ENCODE data around the gene NLK. TPM values are rescaled to one million over a fixed set of nuclear protein-coding genes. Genes with fewer than 3 reads are reported as not detected.
"Not testable (repeated sequence)": the region's sequence is repeated elsewhere in the genome, so short reads cannot be mapped to it uniquely, and the experiment has no call there.

NLK gene
- total and polyA plus RNA-seq, 2 of the 4 experiments (the other 2 are of a cell fraction), result 15.3 to 23.3 TPM

DNA sequence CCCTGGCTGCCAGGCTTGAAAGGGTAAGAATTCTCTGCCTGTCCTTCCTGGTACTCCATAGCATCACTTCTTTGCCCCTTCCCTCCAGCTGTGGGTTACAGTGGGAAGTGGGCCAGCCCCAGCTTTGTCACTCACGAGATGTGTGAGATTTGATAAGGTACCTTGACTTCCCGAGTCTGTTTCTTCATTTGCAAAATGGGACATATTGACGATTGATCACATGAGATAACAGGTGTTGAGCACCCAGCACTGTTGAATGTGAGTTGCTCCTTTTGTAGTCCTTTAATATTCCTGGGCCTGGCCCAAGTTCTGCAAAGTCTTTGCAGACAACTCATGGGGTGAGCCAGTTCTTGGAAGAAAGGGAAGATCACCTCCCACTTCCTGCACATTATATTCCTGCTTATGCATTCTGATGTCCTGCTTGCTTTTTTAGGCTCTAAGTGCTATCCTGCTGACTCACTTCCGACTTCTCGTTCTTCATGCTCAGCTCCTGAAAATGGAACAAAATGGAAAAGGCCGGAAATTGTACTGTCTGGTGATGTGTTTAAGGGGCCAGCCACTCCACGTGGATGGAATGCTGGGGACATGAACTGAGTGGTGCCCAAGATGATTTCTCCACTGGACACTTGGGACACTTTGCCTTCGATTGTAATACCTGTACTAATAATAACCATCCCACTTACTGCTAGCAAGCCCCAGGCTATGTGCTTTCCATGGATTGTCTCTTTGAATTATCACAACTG, 8.3 kb upstream of the NLK start:
- WGBS, 2 experiments (ENCODE audit: extremely low coverage in 2 of 2, insufficient read length in 1 of 2), result no CpG with 5 or more reads among the region's 8 CpGs
- H3K56ac ChIP-seq (ENCODE audit: extremely low read depth, insufficient read depth, low read length), result peak overlapping the region; percentile 60
- peak overlapping the region; percentile 84; the same call in 1 of the 2 replicates for H3K18ac ChIP-seq (ENCODE audit: low read depth, low read length)
- CTCF ChIA-PET, result interaction anchor here (0.6 kb wide), 1 partner anchor 1406 kb away, joined by 5 read pairs; no protein-coding TSS in a partner anchor
- peak overlapping the region; percentile 94 for H2BK5ac ChIP-seq (ENCODE audit: low read depth, low read length, poor library complexity, severe bottlenecking)
- peak overlapping the region; percentile 95; the same call in 1 of the 2 replicates for H3K23ac ChIP-seq (ENCODE audit: low read depth, low read length)
- H3K27ac ChIP-seq (ENCODE audit: insufficient read depth, low read length), result peak overlapping the region; percentile 50
- no peaks in the 10 kb centered on the region for H3K9me3 ChIP-seq (ENCODE audit: control insufficient read depth, insufficient read depth, low read length)
- peak overlapping the region; percentile 69; the same call in 1 of the 2 replicates for H2AK5ac ChIP-seq (ENCODE audit: low read depth, low read length)
- H2BK15ac ChIP-seq (ENCODE audit: low read depth, low read length), result peak overlapping the region; percentile 95
- peak overlapping the region; percentile 77 to 96 for H4K8ac ChIP-seq (ENCODE audit: low read depth in 2 of 2, low read length in 2 of 2)
- peak overlapping the region; percentile 88 for H2AFZ ChIP-seq (replicated peaks; ENCODE audit: low read length, poor library complexity)
- H2BK120ac ChIP-seq (ENCODE audit: low read depth, low read length), result peak overlapping the region; percentile 93
- in situ Hi-C loops (cut with MboI; ENCODE audit: low sequenced_read_pairs), result no loop called here
- H2AK9ac ChIP-seq (replicated peaks; ENCODE audit: low read depth, low read length, poor library complexity), result peak overlapping the region; percentile 38
- H3K36me3 ChIP-seq (ENCODE audit: control insufficient read depth, insufficient read depth, low read length), result no peaks in the 10 kb centered on the region
- dilution Hi-C loops (cut with HindIII; ENCODE audit: low sequenced_read_pairs, unreplicated experiment), result no loop called here
- H3K9ac ChIP-seq (ENCODE audit: low read depth, low read length), result no peak overlapping the region
- H4K20me1 ChIP-seq (ENCODE audit: insufficient read depth, low read length), result no peaks in the 10 kb centered on the region
- peak overlapping the region; percentile 80 for H3K14ac ChIP-seq (replicated peaks; ENCODE audit: low read depth, low read length)
- H3K27me3 ChIP-seq (ENCODE audit: control insufficient read depth, insufficient read depth, low read length), result no peaks in the 10 kb centered on the region
- peaks cover 8% of the 10 kb centered on the region for H3K9me1 ChIP-seq (ENCODE audit: insufficient read depth, low read length)
- H4K91ac ChIP-seq (ENCODE audit: insufficient read depth, low read depth, low read length), result peak overlapping the region; percentile 81
- H3K79me1 ChIP-seq (ENCODE audit: low read depth in 1 of 2, low read length in 2 of 2), result 0 out of 4 replicates have a peak, but pooled peaks cover 0 to 4% of the 10 kb centered on the region in 2 experiments
- peak overlapping the region; percentile 91 for H3K4ac ChIP-seq (ENCODE audit: low read depth, low read length)
- DNase-seq (peak; percentile 91), ATAC-seq (ENCODE audit: low read depth) (peak; percentile 88)
- no peak for TF ChIP-seq RFX5 (IDR thresholded peaks at IDR 0.05; ENCODE audit: low read depth, low read length)
- TF ChIP-seq BHLHE40 (IDR thresholded peaks at IDR 0.05; ENCODE audit: low read depth, low read length), result 0 out of 2 replicates have a peak, but pooled peaks have one; percentile 20
- TF ChIP-seq RCOR1 (IDR thresholded peaks at IDR 0.05; ENCODE audit: insufficient replicate concordance, low read length), result no peak
- no peak for TF ChIP-seq POLR2A (IDR thresholded peaks at IDR 0.05; ENCODE audit: low read depth, low read length)
- TF ChIP-seq NFE2L2 (IDR thresholded peaks at IDR 0.05; ENCODE audit: low read depth, low read length), result peak; percentile 70
- peak; percentile 32; the same call in 1 of the 2 replicates for TF ChIP-seq FOS (IDR thresholded peaks at IDR 0.05; ENCODE audit: low read depth, low read length)
- TF ChIP-seq MAFK (IDR thresholded peaks at IDR 0.05; ENCODE audit: low read depth, low read length), result peak; percentile 51; the same call in 1 of the 2 replicates
- intact Hi-C loops (cut with micrococcal nuclease), result no loop called here
- peaks cover 7% of the 10 kb centered on the region; the same call in 1 of the 2 replicates for H3K4me1 ChIP-seq (ENCODE audit: control insufficient read depth, insufficient read depth, low read length)
- H3K4me2 ChIP-seq (ENCODE audit: low read depth, low read length), result peak overlapping the region; percentile 43; the same call in 1 of the 2 replicates
- H3K4me3 ChIP-seq (ENCODE audit: insufficient read depth, low read depth, low read length), result no peak overlapping the region
- BruUV-seq (replicated peaks), result no TSS peak
- H4K5ac ChIP-seq (ENCODE audit: low read depth, low read length), result peak overlapping the region; percentile 82; the same call in 1 of the 2 replicates
- H2BK20ac ChIP-seq (ENCODE audit: low read depth, low read length), result peak overlapping the region; percentile 93
- POLR2A ChIA-PET (ENCODE audit: unreplicated experiment), result interaction anchor here (0.6 kb wide), 1 partner anchor 323 kb away, joined by 10 read pairs; the partner anchor contains the start of gene POLDIP2

DNA sequence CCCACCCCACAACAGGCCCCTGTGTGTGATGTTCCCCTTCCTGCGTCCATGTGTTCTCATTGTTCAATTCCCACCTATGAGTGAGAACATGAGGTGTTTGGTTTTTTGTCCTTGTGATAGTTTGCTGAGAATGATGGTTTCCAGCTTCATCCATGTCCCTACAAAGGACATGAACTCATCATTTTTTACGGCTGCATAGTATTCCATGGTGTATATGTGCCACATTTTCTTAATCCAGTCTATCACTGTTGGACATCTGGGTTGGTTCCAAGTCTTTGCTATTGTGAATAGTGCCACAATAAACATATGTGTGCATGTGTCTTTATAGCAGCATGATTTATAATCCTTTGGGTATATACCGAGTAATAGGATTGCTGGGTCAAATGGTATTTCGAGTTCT, 7.0 kb upstream of the NLK start:
- H4K20me1 ChIP-seq (ENCODE audit: insufficient read depth, low read length); H3K27ac ChIP-seq (ENCODE audit: insufficient read depth, low read length); in situ Hi-C loops (cut with MboI; ENCODE audit: low sequenced_read_pairs); H2AK5ac ChIP-seq (ENCODE audit: low read depth, low read length); H3K4ac ChIP-seq (ENCODE audit: low read depth, low read length); H2BK15ac ChIP-seq (ENCODE audit: low read depth, low read length); intact Hi-C loops (cut with micrococcal nuclease); H4K91ac ChIP-seq (ENCODE audit: insufficient read depth, low read depth, low read length); H2BK120ac ChIP-seq (ENCODE audit: low read depth, low read length); H3K14ac ChIP-seq (replicated peaks; ENCODE audit: low read depth, low read length); DNase-seq; H4K8ac ChIP-seq (ENCODE audit: low read depth in 2 of 2, low read length in 2 of 2); H2AK9ac ChIP-seq (replicated peaks; ENCODE audit: low read depth, low read length, poor library complexity); BruUV-seq (replicated peaks); H2BK5ac ChIP-seq (ENCODE audit: low read depth, low read length, poor library complexity, severe bottlenecking); H3K23ac ChIP-seq (ENCODE audit: low read depth, low read length); H3K9ac ChIP-seq (ENCODE audit: low read depth, low read length); H3K79me1 ChIP-seq (ENCODE audit: low read depth in 1 of 2, low read length in 2 of 2); dilution Hi-C loops (cut with HindIII; ENCODE audit: low sequenced_read_pairs, unreplicated experiment); H3K27me3 ChIP-seq (ENCODE audit: control insufficient read depth, insufficient read depth, low read length); H3K56ac ChIP-seq (ENCODE audit: extremely low read depth, insufficient read depth, low read length); H3K18ac ChIP-seq (ENCODE audit: low read depth, low read length); H2AFZ ChIP-seq (replicated peaks; ENCODE audit: low read length, poor library complexity); POLR2A ChIA-PET (ENCODE audit: unreplicated experiment); H3K9me3 ChIP-seq (ENCODE audit: control insufficient read depth, insufficient read depth, low read length); H3K4me2 ChIP-seq (ENCODE audit: low read depth, low read length); CTCF ChIA-PET; H2BK20ac ChIP-seq (ENCODE audit: low read depth, low read length); ATAC-seq (ENCODE audit: low read depth); H3K9me1 ChIP-seq (ENCODE audit: insufficient read depth, low read length); H4K5ac ChIP-seq (ENCODE audit: low read depth, low read length); H3K36me3 ChIP-seq (ENCODE audit: control insufficient read depth, insufficient read depth, low read length); H3K4me1 ChIP-seq (ENCODE audit: control insufficient read depth, insufficient read depth, low read length); H3K4me3 ChIP-seq (ENCODE audit: insufficient read depth, low read depth, low read length): not testable (repeated sequence)
- no CpG with 5 or more reads among the region's 4 CpGs for WGBS, 2 experiments (ENCODE audit: extremely low coverage in 2 of 2, insufficient read length in 1 of 2)

Data from IMR-90 (cell line).